PFSK-1 (cell line): ENCODE data around the gene EIF4G1.

Source experiments
- FOXP2 ChIP-seq: optimal IDR thresholded peaks from 2 replicates; pipeline ENCODE3; 2011; ENCODE audit warnings: borderline replicate concordance, control low read depth, inconsistent platforms; ENCODE audit not compliant: insufficient read depth; ENCODE audit errors: extremely low read length, extremely low read depth
- POLR2AphosphoS5 ChIP-seq: IDR thresholded peaks from 2 replicates; pipeline ENCODE4 v1.6.1; 2012; ENCODE audit warnings: low read depth, mild to moderate bottlenecking, control low read depth, low read length, moderate library complexity
- SIN3A ChIP-seq: IDR thresholded peaks from 2 replicates; pipeline ENCODE4 v1.6.1; 2012; ENCODE audit warnings: mild to moderate bottlenecking, low read length, moderate library complexity, borderline replicate concordance; ENCODE audit not compliant: insufficient read depth
- TAF1 ChIP-seq: IDR thresholded peaks from 2 replicates; pipeline ENCODE4 v1.6.1; 2012; ENCODE audit warnings: low read length, control low read depth, borderline replicate concordance; ENCODE audit not compliant: insufficient read depth
- TF ChIP-seq, protein P1 (sequence below), 2 experiments: IDR thresholded peaks; 2 replicates each; pipeline versions ENCODE4 v1.6.1 to v1.8.0; 2011 to 2012; ENCODE audit warnings: low read depth in 2 of 2, low read length in 2 of 2, control low read depth in 1 of 2, inconsistent platforms in 1 of 2, mild to moderate bottlenecking in 1 of 2, moderate library complexity in 1 of 2; ENCODE audit not compliant: insufficient read depth in 1 of 2

Gene EIF4G1

DNA sequence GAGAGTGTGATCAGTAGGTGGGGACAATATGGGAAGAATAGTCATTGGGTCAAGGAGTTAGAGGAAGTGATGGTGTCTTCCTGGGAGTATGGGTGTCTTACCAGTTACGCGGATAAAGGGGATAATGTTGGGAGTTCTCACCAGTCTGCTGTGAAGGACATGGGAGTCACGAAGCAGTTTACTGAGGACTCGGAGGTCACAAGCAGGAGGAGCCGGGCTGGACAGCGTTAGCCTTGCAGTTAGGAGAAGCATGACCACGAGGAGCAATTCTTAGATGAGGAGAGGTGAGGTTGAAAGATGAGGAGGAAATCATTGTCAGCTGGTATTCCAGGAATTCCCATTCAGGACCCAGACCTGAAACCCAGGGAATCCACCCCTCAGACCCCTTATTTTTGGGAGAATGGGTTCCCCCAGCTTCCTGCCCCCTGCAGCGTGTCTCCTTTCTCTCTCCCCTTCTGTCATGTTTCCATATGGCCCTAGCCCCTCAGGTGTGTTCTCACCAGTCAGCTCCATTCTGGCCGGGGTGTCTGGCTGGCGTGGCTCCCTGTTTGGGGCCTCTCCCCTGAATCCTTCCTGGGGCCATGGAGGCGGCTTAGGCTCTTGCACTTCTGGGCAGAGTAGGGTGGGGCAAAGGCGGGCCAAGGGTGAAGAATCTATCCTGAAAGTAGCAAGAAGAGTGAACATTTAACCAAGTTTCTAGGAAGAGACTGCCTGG, 61.5 kb downstream of the EIF4G1 start:
- no peak for TF ChIP-seq FOXP2
- TF ChIP-seq, protein P1, sequence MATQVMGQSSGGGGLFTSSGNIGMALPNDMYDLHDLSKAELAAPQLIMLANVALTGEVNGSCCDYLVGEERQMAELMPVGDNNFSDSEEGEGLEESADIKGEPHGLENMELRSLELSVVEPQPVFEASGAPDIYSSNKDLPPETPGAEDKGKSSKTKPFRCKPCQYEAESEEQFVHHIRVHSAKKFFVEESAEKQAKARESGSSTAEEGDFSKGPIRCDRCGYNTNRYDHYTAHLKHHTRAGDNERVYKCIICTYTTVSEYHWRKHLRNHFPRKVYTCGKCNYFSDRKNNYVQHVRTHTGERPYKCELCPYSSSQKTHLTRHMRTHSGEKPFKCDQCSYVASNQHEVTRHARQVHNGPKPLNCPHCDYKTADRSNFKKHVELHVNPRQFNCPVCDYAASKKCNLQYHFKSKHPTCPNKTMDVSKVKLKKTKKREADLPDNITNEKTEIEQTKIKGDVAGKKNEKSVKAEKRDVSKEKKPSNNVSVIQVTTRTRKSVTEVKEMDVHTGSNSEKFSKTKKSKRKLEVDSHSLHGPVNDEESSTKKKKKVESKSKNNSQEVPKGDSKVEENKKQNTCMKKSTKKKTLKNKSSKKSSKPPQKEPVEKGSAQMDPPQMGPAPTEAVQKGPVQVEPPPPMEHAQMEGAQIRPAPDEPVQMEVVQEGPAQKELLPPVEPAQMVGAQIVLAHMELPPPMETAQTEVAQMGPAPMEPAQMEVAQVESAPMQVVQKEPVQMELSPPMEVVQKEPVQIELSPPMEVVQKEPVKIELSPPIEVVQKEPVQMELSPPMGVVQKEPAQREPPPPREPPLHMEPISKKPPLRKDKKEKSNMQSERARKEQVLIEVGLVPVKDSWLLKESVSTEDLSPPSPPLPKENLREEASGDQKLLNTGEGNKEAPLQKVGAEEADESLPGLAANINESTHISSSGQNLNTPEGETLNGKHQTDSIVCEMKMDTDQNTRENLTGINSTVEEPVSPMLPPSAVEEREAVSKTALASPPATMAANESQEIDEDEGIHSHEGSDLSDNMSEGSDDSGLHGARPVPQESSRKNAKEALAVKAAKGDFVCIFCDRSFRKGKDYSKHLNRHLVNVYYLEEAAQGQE (IDR thresholded peaks at IDR 0.05; ENCODE audit: insufficient read depth in 1 of 2, low read depth in 2 of 2, low read length in 2 of 2): no peak
- no peak for TF ChIP-seq TAF1
- TF ChIP-seq POLR2AphosphoS5: no peak
- no peak for TF ChIP-seq SIN3A

DNA sequence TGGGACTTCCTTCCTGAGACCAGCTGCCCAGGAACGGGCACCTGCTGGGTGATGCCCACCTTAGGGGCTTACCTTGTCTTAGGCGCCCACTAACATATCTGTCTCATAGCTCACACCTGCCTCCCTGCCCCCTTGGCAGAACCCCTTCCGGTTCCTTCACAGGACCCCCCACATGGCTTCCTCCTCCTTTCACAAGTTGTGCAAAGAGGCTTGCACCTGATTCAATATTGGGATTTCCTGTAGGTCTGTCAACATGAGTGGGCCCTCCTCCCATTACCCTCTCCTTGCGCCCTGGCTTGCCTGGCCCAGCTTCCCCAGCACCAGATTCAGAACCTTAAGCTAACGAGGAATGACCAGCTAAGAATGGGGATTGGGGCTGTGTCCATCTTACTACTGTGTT, 63.0 kb downstream of the EIF4G1 start:
- TF ChIP-seq, protein P1 (IDR thresholded peaks at IDR 0.05; ENCODE audit: insufficient read depth in 1 of 2, low read depth in 2 of 2, low read length in 2 of 2): no peak
- TF ChIP-seq FOXP2 (no peak), TAF1 (no peak), SIN3A (no peak), POLR2AphosphoS5 (no peak)

DNA sequence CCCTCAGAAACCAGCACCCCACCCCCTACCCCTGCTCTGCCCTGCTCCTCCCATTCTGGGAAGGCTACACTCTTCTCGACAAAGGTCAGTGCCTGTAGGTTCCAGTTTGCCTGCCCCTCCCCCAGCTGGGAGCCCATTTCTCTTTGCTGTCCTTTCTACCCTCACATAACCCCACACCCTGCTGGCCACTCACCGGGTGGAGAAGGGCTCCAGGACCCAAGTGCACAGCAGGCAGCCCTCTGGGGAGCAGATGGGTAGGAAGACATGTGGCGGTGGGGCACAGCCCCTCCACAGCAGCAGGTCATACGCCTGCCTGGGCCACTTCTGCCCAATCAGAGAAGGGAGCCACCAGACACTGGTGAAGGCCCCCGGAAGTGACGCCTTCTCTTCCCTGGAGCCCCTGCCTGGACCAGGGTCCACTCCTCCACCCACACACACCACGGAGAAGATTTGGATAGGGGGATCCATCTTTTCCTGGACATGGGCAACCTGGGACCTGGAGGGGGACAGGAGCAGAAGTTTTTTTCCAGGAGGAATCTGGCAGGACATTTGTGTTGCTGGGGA, 63.6 kb downstream of the EIF4G1 start, which contains the start of gene THPO:
THPO (minus strand) TSS at position 326 of the 564 bp plus-strand sequence. CDS start 1,948 bp downstream, outside the sequence.
- TF ChIP-seq TAF1 (no peak), POLR2AphosphoS5 (no peak), FOXP2 (no peak), SIN3A (no peak)
- TF ChIP-seq, protein P1 (IDR thresholded peaks at IDR 0.05; ENCODE audit: insufficient read depth in 1 of 2, low read depth in 2 of 2, low read length in 2 of 2): no peak

DNA sequence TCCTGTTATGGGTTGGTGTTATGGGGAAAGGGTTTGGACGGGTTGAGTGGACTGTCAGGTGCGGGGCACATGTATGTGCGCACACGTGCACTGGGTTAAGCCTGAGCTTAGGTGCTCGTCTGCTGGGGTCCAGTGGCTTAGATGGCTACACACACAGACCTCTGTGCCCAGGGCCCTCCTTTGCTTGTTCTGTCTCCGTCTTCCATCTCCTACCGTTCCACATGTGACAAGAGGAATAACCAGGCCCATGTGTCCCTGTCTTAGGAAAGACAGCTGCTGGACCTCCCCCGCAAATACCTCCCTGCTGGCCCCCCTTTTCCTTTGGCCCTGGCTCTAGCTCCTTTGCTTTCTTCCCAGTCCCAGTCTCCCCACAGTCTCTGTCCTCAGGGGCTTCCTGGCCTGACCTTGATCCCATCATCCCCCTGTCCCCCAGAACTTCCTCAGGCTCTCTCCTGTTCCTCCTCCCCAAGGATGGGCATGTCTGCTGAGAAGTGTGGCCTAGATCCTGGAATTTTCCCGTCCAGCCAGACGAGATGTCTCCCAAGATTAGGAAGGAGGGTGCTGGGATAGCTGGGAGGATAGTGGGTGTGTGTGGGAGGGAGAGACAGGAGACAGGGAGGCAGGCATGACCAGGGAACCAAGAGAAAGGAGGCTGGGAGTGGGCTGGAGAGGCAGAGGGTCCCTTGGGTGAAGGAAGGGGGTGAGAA, 64.4 kb downstream of the EIF4G1 start:
- TF ChIP-seq FOXP2 (no peak), POLR2AphosphoS5 (no peak), TAF1 (no peak), SIN3A (no peak)
- TF ChIP-seq, protein P1 (IDR thresholded peaks at IDR 0.05; ENCODE audit: insufficient read depth in 1 of 2, low read depth in 2 of 2, low read length in 2 of 2): no peak
